H1 (cell line): Measurements from ENCODE around the gene SH2D2A. TPM values are rescaled to one million over a fixed set of nuclear protein-coding genes. Genes with fewer than 3 reads are reported as not detected.

Experiments
- CTCF ChIA-PET: fragments of 300-600 bp; sonication (Branson Sonifier 250); formaldehyde crosslinking; loops from one replicate; lab custom pipeline; 2021; ENCODE audit not compliant: partially characterized antibody; lab: Charles Lee
- POLR2A ChIA-PET: fragments of 300-600 bp; sonication (Branson Sonifier 250); formaldehyde crosslinking; loops from one replicate; lab custom pipeline; 2021; ENCODE audit warnings: inconsistent platforms; ENCODE audit not compliant: partially characterized antibody; lab: Charles Lee
- DNase-seq, 2 experiments: peaks; one replicate each; pipeline versions ENCODE4 v3.0.0 to v3.0.0-alpha.2; 2010 to 2022; ENCODE audit warnings: low spot score in 2 of 2, low read depth in 1 of 2, mixed read lengths in 1 of 2
- FAIRE-seq: peaks from 2 replicates; lab custom pipeline; 2011; peaks lifted over from hg19 to GRCh38; lab: Jason Lieb, UNC
- H2AFZ ChIP-seq: 2 replicates; pipeline ENCODE4 v1.8.1; 2012; ENCODE audit warnings: low read length, inconsistent platforms
- H2AK5ac ChIP-seq: 2 replicates; pipeline ENCODE4 v1.6.1; 2013; ENCODE audit warnings: low read depth, low read length
- H2BK120ac ChIP-seq: replicated peaks from 2 replicates; pipeline ENCODE3; 2013; ENCODE audit warnings: low read depth, low read length, inconsistent platforms
- H2BK12ac ChIP-seq: 2 replicates; pipeline ENCODE4 v1.6.1; 2013; ENCODE audit warnings: low read depth, low read length
- H2BK15ac ChIP-seq: 2 replicates; pipeline ENCODE4 v1.6.1; 2013; ENCODE audit warnings: low read length
- H2BK20ac ChIP-seq: 2 replicates; pipeline ENCODE4 v1.6.1; 2013; ENCODE audit warnings: low read length
- H2BK5ac ChIP-seq: 2 replicates; pipeline ENCODE4 v1.6.1; 2013; ENCODE audit warnings: low read depth, low read length
- H3K14ac ChIP-seq: 2 replicates; pipeline ENCODE4 v1.6.1; 2013; ENCODE audit warnings: inconsistent platforms; ENCODE audit not compliant: insufficient read length
- H3K18ac ChIP-seq: 2 replicates; pipeline ENCODE4 v1.6.1; 2013; ENCODE audit warnings: low read length; ENCODE audit errors: extremely low read depth
- H3K23ac ChIP-seq: 2 replicates; pipeline ENCODE4 v1.6.1; 2013; ENCODE audit warnings: inconsistent platforms; ENCODE audit not compliant: insufficient read length
- H3K23me2 ChIP-seq: 2 replicates; pipeline ENCODE4 v1.6.1; 2013; ENCODE audit warnings: low read depth, low read length
- H3K27ac ChIP-seq: 2 replicates; pipeline ENCODE4 v1.6.1; 2011; ENCODE audit warnings: low read depth, low read length, inconsistent platforms
- H3K27me3 ChIP-seq, 4 experiments: replicated peaks in 1 of 4; 1 replicate in 1 of 4; 2 replicates in 3 of 4; pipeline versions ENCODE4 v1.6.1 to v1.8.1; 2011 to 2013; ENCODE audit warnings: low read length in 3 of 4, mild to moderate bottlenecking in 3 of 4, inconsistent platforms in 2 of 4, mixed read lengths in 2 of 4, moderate library complexity in 1 of 4; ENCODE audit not compliant: control insufficient read depth in 3 of 4, insufficient read depth in 3 of 4; ENCODE audit errors: extremely low read depth in 1 of 4
- H3K36me3 ChIP-seq, 4 experiments: 2 replicates each; pipeline versions ENCODE4 v1.6.1 to v1.8.1; 2011 to 2013; ENCODE audit warnings: mild to moderate bottlenecking in 4 of 4, low read length in 3 of 4, moderate library complexity in 2 of 4, control low read depth in 1 of 4, inconsistent platforms in 1 of 4; ENCODE audit not compliant: insufficient read depth in 4 of 4, control insufficient read depth in 2 of 4
- H3K4ac ChIP-seq: replicated peaks from 2 replicates; pipeline ENCODE3; 2013; ENCODE audit warnings: low read length, low read depth, mixed read lengths, inconsistent platforms; ENCODE audit not compliant: insufficient read length
- H3K4me1 ChIP-seq, 4 experiments: replicated peaks in 1 of 4; 1 replicate in 1 of 4; 2 replicates in 3 of 4; pipeline versions ENCODE4 v1.6.1 to v1.8.1; 2011 to 2013; ENCODE audit warnings: low read length in 3 of 4, inconsistent platforms in 2 of 4, mixed read lengths in 1 of 4; ENCODE audit not compliant: insufficient read depth in 4 of 4, control insufficient read depth in 3 of 4
- H3K4me2 ChIP-seq, 2 experiments: 2 replicates each; pipeline versions ENCODE4 v1.6.1 to v1.8.1; 2011 to 2013; ENCODE audit warnings: low read depth in 2 of 2, low read length in 2 of 2, control low read depth in 1 of 2, inconsistent platforms in 1 of 2, mild to moderate bottlenecking in 1 of 2; ENCODE audit not compliant: insufficient read depth in 1 of 2
- H3K4me3 ChIP-seq, 4 experiments: fragments of 200-600, 300-600 bp in 1 of 4; sonication (generic), shearing (Covaris generic), sonication (Bioruptor Twin) in 1 of 4; 2 replicates each; pipeline versions ENCODE4 v1.5.1 to v1.8.1; 2011 to 2016; ENCODE audit warnings: low read length in 4 of 4, low read depth in 3 of 4, control low read depth in 2 of 4, inconsistent platforms in 2 of 4, mild to moderate bottlenecking in 2 of 4, mixed read lengths in 1 of 4, moderate library complexity in 1 of 4; ENCODE audit not compliant: insufficient read depth in 2 of 4; ENCODE audit errors: extremely low read depth in 1 of 4
- H3K56ac ChIP-seq: replicated peaks from 2 replicates; pipeline ENCODE3; 2013; ENCODE audit warnings: low read depth, mild to moderate bottlenecking, mixed read lengths, low read length, inconsistent platforms; ENCODE audit not compliant: insufficient read length
- H3K79me1 ChIP-seq: 2 replicates; pipeline ENCODE4 v1.6.1; 2013; ENCODE audit warnings: low read depth, low read length, control low read depth
- H3K79me2 ChIP-seq, 2 experiments: 2 replicates each; pipeline versions ENCODE4 v1.6.1 to v1.8.1; 2012 to 2013; ENCODE audit warnings: low read length in 2 of 2, mild to moderate bottlenecking in 2 of 2, inconsistent platforms in 1 of 2; ENCODE audit not compliant: insufficient read depth in 2 of 2, control insufficient read depth in 1 of 2
- H3K9ac ChIP-seq, 4 experiments: replicated peaks in 1 of 4; 1 replicate in 1 of 4; 2 replicates in 3 of 4; pipeline versions ENCODE4 v1.6.1 to v1.8.1; 2011 to 2013; ENCODE audit warnings: low read depth in 3 of 4, low read length in 3 of 4, control low read depth in 2 of 4, mild to moderate bottlenecking in 2 of 4, moderate library complexity in 2 of 4, inconsistent platforms in 1 of 4; ENCODE audit errors: extremely low read depth in 1 of 4
- H3K9me3 ChIP-seq, 2 experiments: 2 replicates each; pipeline versions ENCODE4 v1.6.1 to v1.8.1; 2012 to 2013; ENCODE audit warnings: mild to moderate bottlenecking in 2 of 2, moderate library complexity in 2 of 2, control low read depth in 1 of 2, inconsistent platforms in 1 of 2, low read depth in 1 of 2, low read length in 1 of 2, mixed read lengths in 1 of 2; ENCODE audit not compliant: insufficient read depth in 2 of 2
- H4K20me1 ChIP-seq, 2 experiments: replicated peaks in 1 of 2; 2 replicates each; pipeline versions ENCODE3 to v1.8.1; 2011 to 2013; ENCODE audit warnings: inconsistent platforms in 2 of 2, low read length in 2 of 2, mild to moderate bottlenecking in 1 of 2; ENCODE audit not compliant: insufficient read depth in 2 of 2, control insufficient read depth in 1 of 2
- H4K5ac ChIP-seq: 2 replicates; pipeline ENCODE4 v1.6.1; 2013; ENCODE audit warnings: low read length, low read depth, mixed read lengths, inconsistent platforms; ENCODE audit not compliant: insufficient read length
- H4K8ac ChIP-seq: 2 replicates; pipeline ENCODE4 v1.8.0; 2013; ENCODE audit warnings: mild to moderate bottlenecking, moderate library complexity, low read length, inconsistent platforms; ENCODE audit not compliant: insufficient read depth; ENCODE audit errors: extremely low read depth
- H4K91ac ChIP-seq: replicated peaks from 2 replicates; pipeline ENCODE3; 2013; ENCODE audit warnings: low read length, mixed read lengths, inconsistent platforms; ENCODE audit not compliant: insufficient read length
- E2F6 ChIP-seq: IDR thresholded peaks from 2 replicates; pipeline ENCODE4 v1.6.1; 2012; ENCODE audit warnings: inconsistent platforms
- POLR2AphosphoS5 ChIP-seq: IDR thresholded peaks from 2 replicates; pipeline ENCODE4 v1.6.1; 2011; ENCODE audit warnings: low read depth, low read length
- RNF2 ChIP-seq: fragments of 200-900, 300-1000 bp; sonication (generic); IDR thresholded peaks from 2 replicates; pipeline ENCODE4 v1.7.1; 2016; ENCODE audit warnings: borderline replicate concordance, low read depth, mild to moderate bottlenecking, antibody characterized with exemption, low read length; ENCODE audit not compliant: poor library complexity, severe bottlenecking; ENCODE audit errors: missing control alignments
- SIX5 ChIP-seq: IDR thresholded peaks from 2 replicates; pipeline ENCODE4 v1.6.1; 2011; ENCODE audit warnings: mild to moderate bottlenecking, low read depth, low read length
- SP1 ChIP-seq: IDR thresholded peaks from 2 replicates; pipeline ENCODE4 v1.6.1; 2011; ENCODE audit warnings: low read depth, low read length
- SP4 ChIP-seq: IDR thresholded peaks from 2 replicates; pipeline ENCODE4 v1.6.1; 2012; ENCODE audit warnings: low read length, inconsistent platforms
- SUZ12 ChIP-seq: fragments of 200-600 bp; sonication (generic); IDR thresholded peaks from 2 replicates; pipeline ENCODE4 v1.6.1; 2012; ENCODE audit warnings: mild to moderate bottlenecking, inconsistent platforms, low read length, moderate library complexity, mixed read lengths
- TBP ChIP-seq: IDR thresholded peaks from 2 replicates; pipeline ENCODE4 v1.6.1; 2011; ENCODE audit warnings: low read depth, low read length, improper control_type of control experiment
- TCF12 ChIP-seq: IDR thresholded peaks from 2 replicates; pipeline ENCODE4 v1.6.1; 2011; ENCODE audit warnings: low read depth, mild to moderate bottlenecking, low read length
- WGBS, 2 experiments: shearing (Covaris generic) in 1 of 2; methylation state at CpG; one replicate each; pipeline versions ENCODE4 v1.1.6 to v1.1.7; 2013 to 2015; ENCODE audit warnings: low lambda C conversion rate in 2 of 2, mixed read lengths in 2 of 2, inconsistent platforms in 1 of 2, low coverage in 1 of 2, missing lambda C conversion rate in 1 of 2; ENCODE audit not compliant: insufficient replicate concordance in 2 of 2, insufficient coverage in 1 of 2, insufficient read length in 1 of 2; ENCODE audit errors: extremely low coverage in 1 of 2, missing lambda C conversion rate in 1 of 2; 5-methylcytosine and 5-hydroxymethylcytosine counted together
- polyA plus RNA-seq, 7 experiments: library from polyadenylated mRNA; depleted of rRNA in 3 of 7; stranded (reverse) in 5 of 7; unstranded in 2 of 7; fragments of >200 nt in 5 of 7; fragments of 200-250 nt in 2 of 7; gene quantifications; 1 replicate in 5 of 7; 2 replicates in 1 of 7; 4 replicates in 1 of 7; pipeline versions ENCODE4 v1.2.1 to v1.2.3, GENCODE V29; 2011 to 2013; ENCODE audit warnings: missing spikeins in 2 of 7, mixed read lengths in 2 of 7
- total RNA-seq: library from RNA; stranded (reverse); fragmentation: NEBNext Ultra II Directional; extraction: Animal tissue kit (Norgen Biotek cat#: 25700); gene quantifications from 2 replicates; pipeline ENCODE4 v1.2.1, GENCODE V29; 2021
- TF ChIP-seq, protein P1 (sequence below): IDR thresholded peaks from 2 replicates; pipeline ENCODE4 v1.6.1; 2012; ENCODE audit warnings: inconsistent platforms

SH2D2A gene
- total and polyA plus RNA-seq, 2 of the 8 experiments (the other 6 are each of a cell fraction or from before 2014, with no cell fraction given), result 3.3 to 7.9 TPM

DNA sequence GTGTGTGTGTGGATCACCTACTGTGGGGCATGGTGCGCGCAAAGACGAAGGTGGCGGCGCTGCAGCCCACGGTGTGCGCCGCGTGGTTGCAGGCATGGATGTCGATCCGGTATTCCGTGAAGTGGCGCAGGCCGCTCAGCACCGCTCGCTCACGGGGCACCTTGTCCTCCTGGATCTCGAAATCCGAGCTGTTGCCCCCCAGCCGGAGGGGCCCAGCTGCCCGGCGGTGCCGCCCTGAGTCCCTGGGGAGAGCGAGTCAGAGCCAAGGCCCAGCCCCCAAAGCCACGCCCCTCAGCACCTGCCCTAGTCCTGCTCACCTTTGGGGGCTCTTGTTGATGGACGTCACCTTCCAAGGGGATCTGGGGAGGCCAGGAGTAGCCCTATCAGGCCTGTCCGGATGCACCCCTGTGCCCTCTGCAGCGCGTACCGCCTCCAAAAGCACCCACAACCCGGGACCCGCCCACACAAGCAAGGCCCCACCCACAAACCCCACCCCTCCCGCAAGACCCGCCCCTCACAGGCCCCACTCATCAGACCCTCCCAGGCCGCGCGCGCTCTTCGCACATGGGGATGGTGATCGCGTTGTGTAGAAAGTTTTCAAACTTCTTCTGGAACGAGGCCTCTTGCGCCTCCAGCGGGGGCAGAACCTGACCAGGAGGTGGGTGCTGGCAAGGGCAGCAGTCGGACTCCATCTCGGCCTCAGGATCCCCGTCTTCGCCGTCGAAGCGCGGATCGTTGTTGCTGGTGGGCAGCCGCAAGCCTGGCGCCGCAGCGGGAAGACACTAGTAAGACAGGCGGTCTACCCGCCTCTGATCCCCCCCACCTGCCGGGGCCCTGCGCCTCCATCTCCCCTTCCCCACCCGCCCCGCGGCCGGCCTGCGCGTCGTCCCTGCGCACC, 28.7 kb upstream of the SH2D2A start:
- no peak overlapping the region for H2AK5ac ChIP-seq
- no peak overlapping the region for H3K23ac ChIP-seq
- DNase-seq (peak in 1 of 2 experiments; percentile 76), FAIRE-seq (no peak)
- peak overlapping the region; percentile 29; the same call in 1 of the 2 replicates for H2BK15ac ChIP-seq
- H3K4me3 ChIP-seq, result peak overlapping the region; percentile 31 to 58 (median 39); a peak in 7 of 8 replicates
- H2BK5ac ChIP-seq, result no peak overlapping the region; the same call in 1 of the 2 replicates
- H3K36me3 ChIP-seq, result no peaks in the 10 kb centered on the region
- CTCF ChIA-PET, result interaction anchor here (0.6 to 25.2 kb wide), 8 partner anchors 12 to 193 kb away, joined by 3 to 719 read pairs (median 4); partner anchors contain the start of genes INSRR, NES, NTRK1 and PEAR1
- peaks cover 68 to 86% (median 82%) of the 10 kb centered on the region in 4 experiments for H3K27me3 ChIP-seq
- 8% methylated on average over 57 of the region's 69 CpGs; no CpG with 5 or more reads in 1 of the 2 experiments for WGBS, 2 experiments
- no peak overlapping the region for H3K27ac ChIP-seq
- no peak overlapping the region for H2BK120ac ChIP-seq
- peaks cover 0 to 25% (median 12%) of the 10 kb centered on the region in 4 experiments; a peak in 5 of 7 replicates for H3K4me1 ChIP-seq
- POLR2A ChIA-PET, result interaction anchor here (0.9 kb wide), 1 partner anchor 8 kb away, joined by 3 read pairs; no protein-coding TSS in a partner anchor
- H3K56ac ChIP-seq, result no peak overlapping the region
- no peak overlapping the region; the same call in 1 of the 2 replicates for H3K18ac ChIP-seq
- H2AFZ ChIP-seq, result no peak overlapping the region
- no peaks in the 10 kb centered on the region for H3K9me3 ChIP-seq
- H3K9ac ChIP-seq, result no peak overlapping the region
- peak overlapping the region; percentile 87 to 92 for H3K4me2 ChIP-seq
- H3K79me1 ChIP-seq, result no peaks in the 10 kb centered on the region
- no peak overlapping the region for H3K14ac ChIP-seq
- 0 out of 2 replicates have a peak overlapping the region, but pooled peaks have one; percentile 60 for H2BK12ac ChIP-seq
- H4K5ac ChIP-seq, result no peak overlapping the region
- no peak overlapping the region for H4K8ac ChIP-seq
- no peak overlapping the region for H3K4ac ChIP-seq
- H3K23me2 ChIP-seq, result peaks cover 12% of the 10 kb centered on the region
- no peak overlapping the region for H4K91ac ChIP-seq
- H3K79me2 ChIP-seq, result no peaks in the 10 kb centered on the region
- H2BK20ac ChIP-seq, result no peak overlapping the region
- H4K20me1 ChIP-seq, result peaks cover 7 to 19% of the 10 kb centered on the region in 2 experiments
- no peak for TF ChIP-seq SIX5
- 0 out of 2 replicates have a peak, but pooled peaks have one; percentile 15 for TF ChIP-seq SP1
- TF ChIP-seq E2F6, result peak; percentile 67
- no peak for TF ChIP-seq RNF2
- no peak for TF ChIP-seq TCF12
- TF ChIP-seq, protein P1, sequence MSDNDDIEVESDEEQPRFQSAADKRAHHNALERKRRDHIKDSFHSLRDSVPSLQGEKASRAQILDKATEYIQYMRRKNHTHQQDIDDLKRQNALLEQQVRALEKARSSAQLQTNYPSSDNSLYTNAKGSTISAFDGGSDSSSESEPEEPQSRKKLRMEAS, result peak; percentile 13; the same call in 1 of the 2 replicates
- TF ChIP-seq POLR2AphosphoS5, result no peak
- peak; percentile 67; the same call in 1 of the 2 replicates for TF ChIP-seq SUZ12
- no peak for TF ChIP-seq TBP
- TF ChIP-seq SP4, result no peak
